Activated CD4-positive, CD25-positive, alpha-beta regulatory T cell (primary cell): Measurements from ENCODE around the gene ALG14.
A peak's percentile ranks its signal among the peaks of the same experiment; 100 is the strongest.

Source experiments
- DNase-seq, 4 experiments: peaks; one replicate each; lab custom pipeline; 2025; lab: John Stamatoyannopoulos, UW

ALG14 gene

GRCh38 chr1:94927405-94928175 lies 145.2 kb downstream of the ALG14 start:
- DNase-seq = no peak

GRCh38 chr1:94926915-94927404 lies 145.8 kb downstream of the ALG14 start, which contains the start of gene CNN3:
Gene CNN3 (minus strand): TSS chr1:94927110. CDS start chr1:94926894, 216 bp downstream.
- DNase-seq = peak; percentile 15 to 30 (median 24)

- no peak for DNase-seq
Observed at GRCh38 chr1:94926126-94926914, 146.4 kb downstream of the ALG14 start.

GRCh38 chr1:94925561-94926125 lies 147.1 kb downstream of the ALG14 start:
- no peak for DNase-seq

- no peak for DNase-seq
Observed at GRCh38 chr1:94925004-94925403, 147.7 kb downstream of the ALG14 start.
